NCI-H82 (cell line): ENCODE results near the gene NDST1.

Source experiments
- DNase-seq: peaks from one replicate; lab custom pipeline; 2025; lab: John Stamatoyannopoulos, UW

NDST1 gene

DNA sequence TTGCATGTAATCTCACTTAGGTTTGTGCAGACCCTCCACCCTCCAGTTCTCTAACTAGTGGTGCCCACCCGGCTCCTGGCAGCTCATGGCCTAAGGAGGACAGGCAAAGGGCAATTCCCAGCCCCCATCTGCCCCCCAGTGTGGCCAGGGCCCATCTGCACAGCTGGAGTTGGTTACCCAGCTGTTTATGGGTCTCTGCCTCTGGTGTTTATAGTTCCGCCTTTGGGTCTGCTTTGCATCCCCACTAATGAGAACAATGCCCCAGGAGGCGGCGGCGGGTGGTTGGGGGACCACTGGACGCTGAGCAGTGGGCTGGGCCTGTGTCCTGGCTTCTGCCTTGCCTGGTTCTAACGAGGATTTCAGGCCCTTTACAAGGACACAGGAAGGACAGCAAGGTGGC lies 62.4 kb downstream of the NDST1 start:
- no peak for DNase-seq

GRCh38 chr5:150571836-150572235 lies 63.9 kb downstream of the NDST1 start:
- no peak for DNase-seq

DNA sequence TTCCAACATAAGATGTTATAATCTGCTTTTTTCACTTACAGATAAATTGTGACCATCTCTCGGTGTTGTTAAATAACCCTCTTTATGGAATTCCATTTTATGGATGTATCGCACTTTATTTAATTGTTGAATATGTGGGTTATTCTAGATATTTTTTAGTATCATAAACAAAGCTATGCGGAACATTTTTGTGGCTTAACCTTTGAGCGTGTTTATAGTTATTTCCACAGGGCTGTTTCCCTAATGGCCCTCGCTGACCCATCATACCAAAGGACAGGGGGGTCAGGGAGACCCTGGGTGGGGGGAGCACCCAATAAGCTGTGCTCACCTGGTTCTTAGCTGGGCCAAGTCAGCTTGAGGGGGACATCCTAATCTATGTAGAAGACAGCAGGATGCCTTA lies 65.3 kb downstream of the NDST1 start:
- DNase-seq, result no peak

- DNase-seq, result peak; percentile 7
These were observed 66.2 kb downstream of the NDST1 start for GRCh38 chr5:150573867-150574817.

GRCh38 chr5:150574818-150575547 lies 67.1 kb downstream of the NDST1 start:
- DNase-seq, result no peak

GRCh38 chr5:150575745-150576448 lies 68.0 kb downstream of the NDST1 start:
- no peak for DNase-seq

DNA sequence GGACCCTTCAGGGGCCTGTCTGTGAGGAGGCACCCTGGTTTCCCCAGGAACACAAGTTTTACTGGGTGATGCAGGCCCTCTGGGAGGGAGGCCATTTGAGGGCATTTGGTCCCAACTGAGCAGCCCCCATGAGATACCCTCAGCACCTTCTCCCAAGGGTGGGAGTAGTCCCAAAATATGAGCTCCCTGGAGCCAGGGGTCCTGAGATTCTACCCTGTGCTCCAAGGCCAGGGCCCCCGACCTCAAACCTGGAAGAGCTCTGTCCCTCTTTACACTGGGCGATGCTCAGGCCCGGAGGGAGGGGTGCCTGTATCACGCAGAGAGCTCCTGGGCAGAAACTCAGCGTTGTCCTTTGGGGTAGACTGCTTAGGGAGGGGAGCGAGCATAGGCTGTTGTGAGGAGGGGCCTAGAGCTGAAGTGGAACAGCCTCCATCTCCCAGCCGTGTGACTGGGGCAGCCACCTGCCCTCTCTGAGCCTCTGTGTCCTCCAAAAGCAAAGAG lies 68.6 kb downstream of the NDST1 start:
- no peak for DNase-seq

DNA sequence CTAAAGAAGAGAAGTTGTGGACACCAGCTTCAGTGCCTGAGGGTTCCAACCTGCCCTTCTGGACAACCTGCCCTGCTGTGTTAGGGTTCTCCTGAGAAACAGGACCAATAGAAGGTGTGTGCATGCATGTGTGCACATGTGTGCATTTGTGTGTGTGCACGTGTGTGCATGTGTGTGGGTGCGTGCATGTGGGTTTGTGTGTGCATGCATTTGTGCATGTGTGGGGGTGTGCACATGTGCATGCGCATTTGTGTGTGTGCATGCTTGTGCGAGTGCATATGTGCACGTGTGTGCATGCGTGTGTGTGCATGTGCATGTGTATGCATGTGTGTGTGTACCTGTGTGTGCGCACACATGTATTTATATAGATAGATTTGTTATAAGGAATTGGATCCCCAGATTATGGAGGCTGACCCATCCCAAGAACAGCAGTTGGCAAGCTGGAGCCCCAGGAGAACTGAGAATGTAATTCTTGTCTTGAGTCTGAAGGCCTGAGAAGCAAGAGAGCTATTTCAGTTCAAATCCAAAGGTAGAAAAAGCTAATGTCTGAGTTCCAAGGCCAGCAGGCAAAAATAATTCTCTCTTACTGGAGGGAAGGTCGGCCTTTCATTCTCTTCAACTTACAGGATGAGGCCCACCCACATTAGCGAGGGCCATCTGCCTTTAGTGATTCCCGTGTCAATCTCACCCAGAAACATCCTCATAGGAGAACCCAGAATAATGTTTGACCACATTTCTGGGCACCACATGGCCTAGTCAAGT lies 69.6 kb downstream of the NDST1 start:
- no peak for DNase-seq

DNA sequence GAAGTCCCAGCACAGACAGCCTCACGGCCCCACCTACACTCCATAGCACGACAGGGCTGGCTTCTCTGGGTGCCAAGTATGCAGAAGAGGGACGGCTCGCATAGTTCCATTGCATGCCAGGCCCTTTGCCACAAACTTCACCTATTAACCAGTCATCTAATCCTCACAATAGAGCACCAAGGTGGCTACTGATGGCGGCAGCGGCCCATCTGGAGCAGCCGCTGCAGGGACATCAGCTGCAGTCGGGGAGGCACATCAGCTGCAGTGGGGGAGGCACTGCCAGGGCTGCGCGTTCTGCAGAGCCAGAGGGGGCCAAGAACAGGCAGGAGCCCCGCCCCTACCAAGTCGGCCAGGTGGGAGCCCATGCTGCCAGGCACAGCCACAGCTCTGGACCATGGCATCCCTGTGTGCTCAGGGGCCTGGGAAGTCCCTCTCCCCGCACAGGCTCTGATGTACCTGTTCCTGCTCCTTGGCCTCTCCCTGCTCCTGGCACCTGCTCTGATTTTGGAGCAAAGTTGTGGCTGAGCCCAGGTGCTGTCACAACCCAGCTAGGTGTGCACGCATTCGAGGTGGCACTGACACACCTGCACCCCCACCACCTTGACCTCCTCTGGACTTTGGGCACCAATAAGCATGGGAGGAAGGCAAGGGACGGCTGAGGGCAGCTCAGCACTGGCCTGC lies 71.0 kb downstream of the NDST1 start:
- DNase-seq, result no peak

DNA sequence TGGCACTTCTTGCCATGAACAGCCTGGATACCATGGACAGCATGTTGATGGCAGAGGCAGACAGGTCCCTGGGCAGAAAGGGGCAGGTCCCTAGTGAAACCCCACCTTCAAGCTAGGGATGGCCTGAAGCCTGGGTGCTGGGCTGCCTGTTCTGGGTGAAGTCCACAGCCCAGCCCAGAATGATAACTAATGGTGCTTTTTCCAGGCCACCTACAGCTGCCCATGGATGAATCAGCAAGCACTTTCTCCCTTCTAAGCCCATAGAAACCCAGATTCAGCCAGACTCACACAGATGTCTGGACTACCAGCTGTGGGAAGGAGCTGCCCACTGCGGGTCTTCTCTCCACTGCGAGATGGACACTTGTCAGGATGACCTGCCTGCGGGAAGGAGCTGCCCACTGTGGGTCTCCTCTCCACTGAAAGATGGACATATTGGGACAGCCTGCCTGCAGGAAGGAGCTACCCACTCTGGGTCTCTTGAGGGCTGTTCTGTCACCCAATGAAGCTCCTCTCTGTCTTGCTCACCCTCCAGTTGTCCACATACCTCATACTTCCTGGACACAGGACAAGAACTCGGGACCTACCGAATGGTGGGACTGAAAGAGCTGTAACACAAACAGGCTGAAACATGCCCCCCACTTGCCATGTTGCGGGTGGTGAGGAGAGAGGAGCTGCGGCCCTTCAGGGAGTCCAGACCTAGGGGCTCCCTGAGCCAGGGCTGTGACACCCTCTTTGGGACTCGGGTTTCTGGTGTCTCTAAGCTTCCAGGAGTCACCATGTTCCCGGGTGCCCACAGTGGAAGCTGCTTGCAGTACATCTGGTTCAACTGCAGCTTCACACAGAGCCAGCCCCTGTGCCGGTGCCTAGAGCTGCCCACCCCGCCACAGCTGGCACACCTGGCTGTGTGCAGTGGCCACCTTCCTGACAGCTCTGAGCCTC lies 71.8 kb downstream of the NDST1 start:
- no peak for DNase-seq

- no peak for DNase-seq
These were observed 73.0 kb downstream of the NDST1 start for GRCh38 chr5:150580917-150581316.

GRCh38 chr5:150582241-150583109 lies 74.5 kb downstream of the NDST1 start:
- DNase-seq, result peak; percentile 61

- no peak for DNase-seq
These were observed 75.8 kb downstream of the NDST1 start for GRCh38 chr5:150583541-150584225.

DNA sequence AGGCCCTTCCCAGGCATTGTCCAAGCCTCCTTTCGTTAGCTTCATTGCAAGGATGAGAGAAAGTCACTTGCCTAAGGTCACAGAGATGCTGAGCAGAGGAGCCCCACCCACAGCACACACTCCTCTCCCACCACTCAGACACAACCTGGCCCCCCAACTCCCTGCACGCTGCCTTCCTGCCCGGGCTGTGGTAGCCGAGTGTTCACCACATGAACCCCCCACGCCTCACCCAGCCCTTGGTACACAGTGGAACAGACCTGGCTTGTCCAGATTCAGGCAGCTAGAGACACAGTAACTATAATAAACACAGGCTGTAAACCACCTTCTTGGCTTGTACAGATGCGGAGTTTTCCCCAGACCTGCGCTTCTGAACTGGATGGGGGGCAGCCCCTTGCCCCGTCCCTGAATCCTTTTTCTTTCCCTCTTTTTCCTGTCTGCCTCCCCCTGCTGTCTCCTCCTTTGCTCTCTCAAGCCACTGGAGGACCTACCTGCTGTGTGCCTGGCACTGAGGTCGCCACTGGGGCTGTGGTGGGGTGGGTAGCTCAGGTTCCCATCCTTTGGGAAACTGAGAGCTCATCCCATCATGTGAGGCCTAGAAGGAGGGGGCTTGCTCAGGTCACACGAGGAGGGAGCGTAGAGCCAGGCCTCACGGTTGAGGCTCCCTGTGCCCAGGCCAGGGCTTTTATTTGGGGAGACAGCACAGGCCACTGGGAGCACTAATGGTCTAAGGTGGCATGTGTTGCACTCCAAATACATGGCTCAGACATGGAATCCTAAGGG lies 76.8 kb downstream of the NDST1 start:
- DNase-seq, result no peak

- DNase-seq, result peak; percentile 75
These were observed 77.9 kb downstream of the NDST1 start for GRCh38 chr5:150585781-150586341.

GRCh38 chr5:150587016-150587415 lies 79.1 kb downstream of the NDST1 start:
- no peak for DNase-seq
